B cell (primary cell): ENCODE data around the gene PNPLA2. TPM values are rescaled to one million over a fixed set of nuclear protein-coding genes. Genes with fewer than 3 reads are reported as not detected.

Experiments used
- ATAC-seq: fragments of 200-7000 bp; cut with Tn5 transposase; one replicate; pipeline ENCODE4 v1.10.0; 2021; ENCODE audit warnings: low read depth, mild to moderate bottlenecking, moderate number of reproducible peaks, moderate library complexity
- CTCF ChIA-PET: fragments of 350-600 bp; sonication (Branson Sonifier 250); formaldehyde crosslinking; loops from one replicate; lab custom pipeline; 2021; ENCODE audit warnings: antibody characterized with exemption, inconsistent platforms; lab: Charles Lee
- POLR2A ChIA-PET: fragments of 350-600 bp; sonication (Branson Sonifier 250); formaldehyde crosslinking; loops from one replicate; lab custom pipeline; 2021; ENCODE audit warnings: antibody characterized with exemption; lab: Charles Lee
- DNase-seq: peaks from one replicate; pipeline ENCODE4 v3.0.0; 2013
- H2AFZ ChIP-seq: 2 replicates; pipeline ENCODE4 v1.6.1; 2012; ENCODE audit warnings: mild to moderate bottlenecking, low read depth, low read length; ENCODE audit not compliant: insufficient read depth, poor library complexity, severe bottlenecking
- H3K27ac ChIP-seq, 2 donors: 1 replicate in 1 of 2; 2 replicates in 1 of 2; pipeline ENCODE4 v1.5.1; 2012 to 2013; ENCODE audit warnings: low read length in 2 of 2, mild to moderate bottlenecking in 2 of 2, moderate library complexity in 1 of 2
- H3K27me3 ChIP-seq, 4 experiments: fragments of 200-600 bp in 1 of 4; sonication (generic) in 1 of 4; replicated peaks in 1 of 4; 1 replicate in 2 of 4; 2 replicates in 2 of 4; pipeline versions ENCODE4 v1.6.1 to v1.7.0; 2013 to 2016; ENCODE audit warnings: low read length in 3 of 4, mild to moderate bottlenecking in 2 of 4, mixed read lengths in 1 of 4, moderate library complexity in 1 of 4; ENCODE audit not compliant: insufficient read depth in 4 of 4, control insufficient read depth in 3 of 4; ENCODE audit errors: control extremely low read depth in 1 of 4
- H3K36me3 ChIP-seq, 2 experiments: replicated peaks in 1 of 2; 1 replicate in 1 of 2; 2 replicates in 1 of 2; pipeline versions ENCODE4 v1.6.1 to v1.7.1; 2013; ENCODE audit warnings: low read length in 1 of 2; ENCODE audit not compliant: insufficient read depth in 2 of 2, control insufficient read depth in 1 of 2; ENCODE audit errors: control extremely low read depth in 1 of 2, extremely low read depth in 1 of 2
- H3K4me1 ChIP-seq, 2 donors: fragments of 200-600 bp in 1 of 2; sonication (generic) in 1 of 2; 1 replicate in 1 of 2; 2 replicates in 1 of 2; pipeline versions ENCODE4 v1.5.1 to v1.6.1; 2013 to 2017; ENCODE audit warnings: low read length in 2 of 2; ENCODE audit not compliant: control insufficient read depth in 2 of 2, insufficient read depth in 2 of 2
- H3K4me2 ChIP-seq: replicated peaks from 2 replicates; pipeline ENCODE3; 2012; ENCODE audit warnings: mild to moderate bottlenecking, low read depth, low read length; ENCODE audit not compliant: poor library complexity, severe bottlenecking
- H3K4me3 ChIP-seq, 5 experiments: fragments of 200-600 bp in 1 of 5; sonication (generic) in 1 of 5; 1 replicate in 3 of 5; 2 replicates in 2 of 5; pipeline versions ENCODE4 v1.5.1 to v1.7.0; 2011 to 2016; ENCODE audit warnings: low read length in 4 of 5, mild to moderate bottlenecking in 4 of 5, low read depth in 2 of 5, control low read depth in 1 of 5, moderate library complexity in 1 of 5; ENCODE audit not compliant: insufficient read depth in 1 of 5; ENCODE audit errors: control extremely low read depth in 1 of 5, extremely low read depth in 1 of 5
- H3K79me2 ChIP-seq: fragments of 200-600 bp; sonication (generic); one replicate; pipeline ENCODE4 v1.6.0; 2016; ENCODE audit warnings: low read length; ENCODE audit not compliant: control insufficient read depth, insufficient read depth
- H3K9ac ChIP-seq: fragments of 200-600 bp; sonication (generic); 2 replicates; pipeline ENCODE4 v1.6.1; 2017; ENCODE audit warnings: mild to moderate bottlenecking, low read length, moderate library complexity
- H3K9me3 ChIP-seq, 3 donors: one replicate each; pipeline versions ENCODE4 v1.6.1 to v1.7.1; 2013; ENCODE audit warnings: low read length in 2 of 3; ENCODE audit not compliant: control insufficient read depth in 2 of 3, insufficient read depth in 1 of 3; ENCODE audit errors: control extremely low read depth in 1 of 3
- H4K20me1 ChIP-seq: 2 replicates; pipeline ENCODE4 v1.6.0; 2012; ENCODE audit warnings: mild to moderate bottlenecking, low read length; ENCODE audit not compliant: insufficient read depth, control insufficient read depth, poor library complexity, severe bottlenecking
- H3K27ac Mint-ChIP-seq: one replicate; pipeline ENCODE4 v1.8.0; 2021; ENCODE audit warnings: mixed read lengths
- H3K27me3 Mint-ChIP-seq: one replicate; pipeline ENCODE4 v1.8.0; 2021; ENCODE audit warnings: mixed read lengths
- H3K4me1 Mint-ChIP-seq: one replicate; pipeline ENCODE4 v1.8.0; 2021; ENCODE audit warnings: mixed read lengths
- H3K4me3 Mint-ChIP-seq: one replicate; pipeline ENCODE4 v1.8.0; 2021; ENCODE audit warnings: mixed read lengths
- H3K9me3 Mint-ChIP-seq: one replicate; pipeline ENCODE4 v1.8.0; 2022; ENCODE audit warnings: mixed read lengths; ENCODE audit not compliant: insufficient read depth
- EZH2 ChIP-seq: IDR thresholded peaks from 2 replicates; pipeline ENCODE4 v1.6.1; 2012; ENCODE audit warnings: borderline replicate concordance, low read depth, mild to moderate bottlenecking, moderate library complexity, low read length; ENCODE audit not compliant: insufficient read depth, poor library complexity, severe bottlenecking
- WGBS: methylation state at CpG from one replicate; pipeline ENCODE4 v1.1.5; 2013; ENCODE audit warnings: missing lambda C conversion rate; ENCODE audit not compliant: insufficient coverage; 5-methylcytosine and 5-hydroxymethylcytosine counted together
- intact Hi-C: fragments of 100-400 bp; cut with micrococcal nuclease; formaldehyde crosslinking; loops from one replicate; pipeline ENCODE4 v1.10.0; 2022
- polyA plus RNA-seq: library from polyadenylated mRNA; depleted of rRNA; stranded (reverse); fragments of >200 nt; gene quantifications from 2 replicates; pipeline ENCODE4 v1.2.3, GENCODE V29; 2012
- total RNA-seq, 2 donors: library from RNA; stranded (reverse); fragments of 120-200 nt in 1 of 2; gene quantifications; 1 replicate in 1 of 2; 2 replicates in 1 of 2; pipeline versions ENCODE4 v1.2.3 to v1.2.4, GENCODE V29; 2013 to 2022
- TF ChIP-seq, protein P1 (sequence below): fragments of 200-600 bp; IDR thresholded peaks from one replicate; pipeline ENCODE4 v1.8.0; 2022; ENCODE audit warnings: antibody characterized with exemption, mild to moderate bottlenecking

Gene PNPLA2
- total and polyA plus RNA-seq, 2 donors (not counting 1 experiment from before 2014, with no cell fraction given), result 208 to 276 TPM

DNA sequence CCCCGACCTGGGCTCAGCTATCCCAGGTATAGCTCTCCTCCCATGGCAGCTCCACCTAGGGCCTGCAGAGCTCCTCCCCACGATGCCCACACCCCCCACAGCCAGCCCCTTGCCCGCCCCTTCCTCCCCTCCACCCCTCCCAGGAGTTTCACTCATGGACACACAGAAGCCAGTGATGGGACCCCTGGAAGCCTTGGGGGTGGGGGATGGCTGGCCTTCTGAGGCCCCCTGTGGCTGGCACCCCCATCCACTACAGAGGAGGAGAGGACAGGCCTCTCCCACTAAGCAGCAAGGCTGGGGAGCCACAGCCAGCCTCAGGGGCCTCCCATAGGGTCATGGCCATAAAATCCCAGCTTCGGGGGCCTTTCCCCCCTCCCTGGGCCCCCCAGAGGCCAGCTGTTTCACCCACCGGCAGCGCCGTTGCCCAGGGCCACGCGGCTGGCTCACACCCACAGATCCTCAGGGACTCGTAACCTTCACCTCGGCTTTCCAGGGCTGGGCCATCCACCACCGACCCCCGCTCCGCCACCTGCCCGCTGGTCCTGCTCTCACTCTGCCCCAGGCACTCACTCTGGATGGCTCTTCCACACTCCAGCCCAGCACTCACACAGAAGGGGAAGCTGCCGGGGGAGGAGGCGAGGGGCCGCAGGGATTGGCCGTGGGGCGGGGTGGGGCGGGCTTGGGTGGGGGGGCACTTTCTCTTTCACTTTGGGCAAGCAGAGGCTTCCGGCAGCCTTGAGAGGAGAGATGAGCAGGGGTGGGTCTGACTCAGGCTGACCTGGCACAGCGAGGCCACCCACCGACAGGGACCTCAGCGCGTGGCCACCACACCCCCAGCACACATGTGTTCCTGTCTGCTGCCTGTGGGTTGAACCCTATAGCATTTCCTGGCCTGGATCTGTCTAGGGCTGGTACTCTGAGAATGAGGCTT lies 22.8 kb upstream of the PNPLA2 start:
- 4% methylated on average over 11 of the region's 26 CpGs for WGBS
- H3K9me3 ChIP-seq, result no peaks in the 10 kb centered on the region
- peaks cover 17 to 35% of the 10 kb centered on the region in 2 donors for H3K4me1 ChIP-seq
- H3K36me3 ChIP-seq, result peaks cover 0 to 14% of the 10 kb centered on the region in 2 experiments
- no peaks in the 10 kb centered on the region for H3K27me3 Mint-ChIP-seq
- peak overlapping the region; percentile 83 to 93 for H3K27ac ChIP-seq
- H3K27me3 ChIP-seq, result no peaks in the 10 kb centered on the region
- TF ChIP-seq, protein P1, sequence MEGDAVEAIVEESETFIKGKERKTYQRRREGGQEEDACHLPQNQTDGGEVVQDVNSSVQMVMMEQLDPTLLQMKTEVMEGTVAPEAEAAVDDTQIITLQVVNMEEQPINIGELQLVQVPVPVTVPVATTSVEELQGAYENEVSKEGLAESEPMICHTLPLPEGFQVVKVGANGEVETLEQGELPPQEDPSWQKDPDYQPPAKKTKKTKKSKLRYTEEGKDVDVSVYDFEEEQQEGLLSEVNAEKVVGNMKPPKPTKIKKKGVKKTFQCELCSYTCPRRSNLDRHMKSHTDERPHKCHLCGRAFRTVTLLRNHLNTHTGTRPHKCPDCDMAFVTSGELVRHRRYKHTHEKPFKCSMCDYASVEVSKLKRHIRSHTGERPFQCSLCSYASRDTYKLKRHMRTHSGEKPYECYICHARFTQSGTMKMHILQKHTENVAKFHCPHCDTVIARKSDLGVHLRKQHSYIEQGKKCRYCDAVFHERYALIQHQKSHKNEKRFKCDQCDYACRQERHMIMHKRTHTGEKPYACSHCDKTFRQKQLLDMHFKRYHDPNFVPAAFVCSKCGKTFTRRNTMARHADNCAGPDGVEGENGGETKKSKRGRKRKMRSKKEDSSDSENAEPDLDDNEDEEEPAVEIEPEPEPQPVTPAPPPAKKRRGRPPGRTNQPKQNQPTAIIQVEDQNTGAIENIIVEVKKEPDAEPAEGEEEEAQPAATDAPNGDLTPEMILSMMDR, result no peak
- no peak for TF ChIP-seq EZH2
- H3K4me2 ChIP-seq, result peak overlapping the region; percentile 99
- POLR2A ChIA-PET, result interaction anchor here (0.5 to 1.7 kb wide), 12 partner anchors 9 to 427 kb away, joined by 3 to 13 read pairs (median 4); partner anchors contain the start of genes CD151 and LRRC56
- DNase-seq, result peak; percentile 88
- H3K4me1 Mint-ChIP-seq, result peaks cover 20% of the 10 kb centered on the region
- peaks cover 52% of the 10 kb centered on the region for H3K79me2 ChIP-seq
- no peaks in the 10 kb centered on the region for H3K9me3 Mint-ChIP-seq
- peak overlapping the region; percentile 92 for H3K27ac Mint-ChIP-seq
- CTCF ChIA-PET, result interaction anchor here (1.2 to 1.8 kb wide), 4 partner anchors 10 to 70 kb away, joined by 3 to 5 read pairs (median 4); partner anchors contain the start of gene PNPLA2
- H3K4me3 ChIP-seq, result peak overlapping the region; percentile 16 to 95 (median 93)
- H2AFZ ChIP-seq, result peak overlapping the region; percentile 87
- H3K4me3 Mint-ChIP-seq, result peak overlapping the region; percentile 95
- peaks cover 65% of the 10 kb centered on the region for H4K20me1 ChIP-seq
- peak; percentile 49 for ATAC-seq
- intact Hi-C loops, result loop anchor here (2.0 to 10.0 kb wide), 5 partner anchors 69 to 589 kb away; partner anchors contain the start of genes BET1L, HRAS, LRRC56 and PTDSS2
- H3K9ac ChIP-seq, result peak overlapping the region; percentile 89
